GM18498 (cell line): ENCODE measurements around the gene ZFTA.
A peak's percentile ranks its signal among the peaks of the same experiment; 100 is the strongest.
"Not testable (repeated sequence)": the region's sequence is repeated elsewhere in the genome, so short reads cannot be mapped to it uniquely, and the experiment has no call there.

ENCODE experiments used
- ATAC-seq: cut with Tn5 transposase; IDR thresholded peaks from one replicate; pipeline ENCODE4 v1.9.1; 2021; ENCODE audit warnings: mild to moderate bottlenecking, moderate library complexity; ENCODE audit not compliant: unreplicated experiment

ZFTA gene

GRCh38 chr11:63779039-63779438, 10.5 kb upstream of the ZFTA start:
- ATAC-seq: no peak

- no peak for ATAC-seq
These were observed 6.6 kb upstream of the ZFTA start for GRCh38 chr11:63775191-63775590.

- not testable (repeated sequence) for ATAC-seq
These were observed 3.3 kb upstream of the ZFTA start for GRCh38 chr11:63771741-63772318.

- ATAC-seq: no peak
These were observed 2.2 kb upstream of the ZFTA start for GRCh38 chr11:63770763-63771162.

GRCh38 chr11:63769714-63770455, 1.3 kb upstream of the ZFTA start:
- no peak for ATAC-seq

- peak; percentile 36 for ATAC-seq
These were observed 603 bp upstream of the ZFTA start for GRCh38 chr11:63769042-63769713.

GRCh38 chr11:63767565-63768236, 874 bp downstream of the ZFTA start:
- ATAC-seq: no peak

GRCh38 chr11:63767267-63767564, 1.4 kb downstream of the ZFTA start:
- no peak for ATAC-seq

GRCh38 chr11:63766531-63767235, 1.9 kb downstream of the ZFTA start:
- ATAC-seq: no peak

GRCh38 chr11:63765688-63766241, 2.8 kb downstream of the ZFTA start:
- no peak for ATAC-seq

- no peak for ATAC-seq
These were observed 3.6 kb downstream of the ZFTA start for GRCh38 chr11:63764679-63765647.

GRCh38 chr11:63764340-63764678, 4.3 kb downstream of the ZFTA start:
- no peak for ATAC-seq

- ATAC-seq: no peak
These were observed 4.9 kb downstream of the ZFTA start for GRCh38 chr11:63763496-63764339.

- ATAC-seq: no peak
These were observed 5.7 kb downstream of the ZFTA start for GRCh38 chr11:63762654-63763495.

- no peak for ATAC-seq
These were observed 6.5 kb downstream of the ZFTA start for GRCh38 chr11:63761931-63762653.

- no peak for ATAC-seq
These were observed 7.4 kb downstream of the ZFTA start for GRCh38 chr11:63761188-63761587.

GRCh38 chr11:63760487-63761079, 8.0 kb downstream of the ZFTA start:
- ATAC-seq: no peak
